Stimulated activated memory B cell treated with anti-CD40 and anti-IgM and Interleukin-4, amounts not matched to agents 10 μg/mL and 1 μg/mL and 100 μg/mL, for 72 hours (primary cell): ENCODE measurements around the gene ABCD2.
A peak's percentile ranks its signal among the peaks of the same experiment; 100 is the strongest.
"Not testable (repeated sequence)": the region's sequence is repeated elsewhere in the genome, so short reads cannot be mapped to it uniquely, and the experiment has no call there.

Experiments
- ATAC-seq: fragments of 150-1000 bp; cut with Tn5 transposase; 2 replicates; pipeline ENCODE4 v1.10.0; 2021
- H3K27ac Mint-ChIP-seq: one replicate; pipeline ENCODE4 v1.8.0; 2022; ENCODE audit warnings: mild to moderate bottlenecking, mixed read lengths
- H3K27me3 Mint-ChIP-seq: one replicate; pipeline ENCODE4 v1.8.0; 2022; ENCODE audit warnings: mixed read lengths
- H3K36me3 Mint-ChIP-seq: one replicate; pipeline ENCODE4 v1.8.0; 2022; ENCODE audit warnings: mixed read lengths
- H3K4me1 Mint-ChIP-seq: one replicate; pipeline ENCODE4 v1.8.0; 2022; ENCODE audit warnings: mixed read lengths
- H3K4me3 Mint-ChIP-seq: one replicate; pipeline ENCODE4 v1.8.0; 2022; ENCODE audit warnings: mild to moderate bottlenecking, moderate library complexity, mixed read lengths
- H3K9me3 Mint-ChIP-seq: one replicate; pipeline ENCODE4 v1.8.0; 2022; ENCODE audit warnings: mixed read lengths

Gene ABCD2

DNA sequence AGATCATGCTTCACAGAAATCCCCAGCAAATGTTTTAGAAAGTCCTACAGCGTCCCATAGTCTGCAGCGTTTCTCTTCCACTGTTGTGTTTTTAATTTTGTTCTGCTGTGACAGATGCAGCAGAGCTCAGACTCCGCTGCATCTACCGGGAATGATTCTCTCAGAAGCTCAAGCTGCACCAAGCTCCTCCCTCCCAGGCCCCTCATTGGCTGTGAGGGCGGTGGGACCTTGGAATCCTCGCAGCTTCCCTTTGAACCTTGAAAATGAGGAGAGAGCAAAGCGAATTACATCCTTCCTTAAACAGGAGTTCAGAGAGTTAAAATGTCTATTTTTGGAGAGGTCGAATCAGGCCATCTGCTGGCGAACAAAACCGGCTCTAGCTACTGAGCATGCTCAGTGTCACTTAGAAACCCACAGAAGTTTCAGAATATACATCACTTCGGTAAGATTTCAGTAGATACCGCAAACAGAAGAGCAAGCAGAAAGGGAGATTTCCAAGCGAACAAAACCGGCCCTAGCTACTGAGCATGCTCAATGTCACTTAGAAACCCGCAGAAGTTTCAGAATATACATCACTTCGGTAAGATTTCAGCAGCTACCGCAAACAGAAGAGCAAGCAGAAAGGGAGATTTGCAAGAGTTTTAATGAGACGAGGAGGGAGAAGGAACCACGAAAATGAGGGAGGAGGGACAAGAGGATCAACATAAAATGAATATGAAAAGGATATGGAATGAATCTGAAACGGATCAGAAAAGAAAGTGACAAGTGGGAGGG lies at the start of gene ABCD2:
ABCD2 (minus strand) TSS at position 144 of the 774 bp plus-strand sequence. CDS start 188 bp downstream, outside the sequence.
- H3K4me1 Mint-ChIP-seq, result peaks cover 22% of the 10 kb centered on the region
- H3K27ac Mint-ChIP-seq, result no peak within 1 kb of the TSS
- no peak within 1 kb of the TSS for H3K4me3 Mint-ChIP-seq

DNA sequence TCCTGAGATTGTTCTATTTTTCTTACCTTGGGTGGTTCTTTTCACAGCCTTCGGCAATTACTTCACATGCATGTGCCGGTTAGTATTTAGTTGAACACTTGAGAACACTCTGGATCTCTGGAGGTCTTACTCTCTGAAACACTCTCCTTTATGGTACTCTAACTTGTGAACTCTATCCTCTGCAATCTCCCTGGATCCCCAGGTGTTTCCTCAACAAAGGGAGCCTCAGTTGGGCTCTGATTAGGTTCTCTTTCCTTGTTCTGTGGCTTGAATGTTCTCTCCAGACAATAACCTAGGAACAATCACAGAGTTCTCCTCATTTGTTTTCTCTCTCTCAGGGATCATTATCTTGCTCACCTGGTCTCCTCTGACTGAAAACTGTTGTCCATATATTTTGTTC lies 40.5 kb upstream of the ABCD2 start:
- H3K4me3 Mint-ChIP-seq, result no peak overlapping the region
- H3K27me3 Mint-ChIP-seq, result no peaks in the 10 kb centered on the region
- H3K27ac Mint-ChIP-seq, result no peak overlapping the region
- no peaks in the 10 kb centered on the region for H3K36me3 Mint-ChIP-seq
- H3K9me3 Mint-ChIP-seq, result no peaks in the 10 kb centered on the region
- ATAC-seq, result no peak
- no peaks in the 10 kb centered on the region for H3K4me1 Mint-ChIP-seq

More for the DNA sequence above, at the start of gene ABCD2:
- no peaks in the 10 kb centered on the region for H3K9me3 Mint-ChIP-seq
- peak; percentile 91 for ATAC-seq
- H3K36me3 Mint-ChIP-seq, result no peaks in the 10 kb centered on the region
- H3K27me3 Mint-ChIP-seq, result no peaks in the 10 kb centered on the region

DNA sequence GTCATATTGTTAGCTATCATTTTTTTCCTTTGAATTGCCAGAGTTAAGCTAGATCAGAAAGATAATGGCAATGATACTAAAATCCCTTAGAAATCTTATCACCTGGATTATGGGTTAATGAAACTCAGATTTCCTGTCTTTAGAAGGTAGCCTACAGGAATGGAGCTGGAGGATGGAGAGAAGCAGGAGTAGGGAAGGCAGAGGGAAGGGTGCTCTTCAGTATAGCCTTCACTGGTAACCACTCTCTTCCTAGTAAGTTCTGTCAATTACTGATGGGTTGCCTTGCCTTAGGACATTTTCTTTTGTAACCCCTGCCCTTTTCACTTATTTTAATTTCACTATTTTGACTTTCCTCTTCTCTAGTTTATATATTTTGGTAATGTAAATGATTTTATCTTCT lies 27.8 kb upstream of the ABCD2 start:
- Mint-ChIP-seq H3K9me3 (no peaks in the 10 kb centered on the region), H3K27ac (no peak overlapping the region), H3K4me1 (no peaks in the 10 kb centered on the region), H3K36me3 (no peaks in the 10 kb centered on the region), H3K27me3 (no peaks in the 10 kb centered on the region), H3K4me3 (no peak overlapping the region)
- ATAC-seq, result no peak

DNA sequence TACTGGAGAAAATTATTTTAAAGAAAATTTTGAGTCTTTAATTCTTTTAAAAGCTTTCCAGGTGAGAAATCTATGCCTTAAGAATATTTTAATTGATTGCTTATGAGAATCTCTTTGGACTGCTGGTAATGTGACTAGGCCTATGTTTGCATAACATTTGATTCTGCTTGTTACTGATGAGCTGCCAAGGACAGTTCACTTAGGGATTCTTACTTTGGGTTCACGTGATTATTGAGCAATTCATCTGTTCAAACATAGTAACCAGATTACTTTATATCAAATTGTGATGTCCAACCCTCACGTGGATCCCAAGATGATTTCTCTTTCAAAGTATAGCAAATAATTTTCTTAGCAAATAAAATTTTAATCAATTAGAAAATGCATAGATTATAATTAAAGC lies 27.4 kb upstream of the ABCD2 start:
- H3K4me3 Mint-ChIP-seq, result no peak overlapping the region
- H3K36me3 Mint-ChIP-seq, result no peaks in the 10 kb centered on the region
- ATAC-seq, result no peak
- no peaks in the 10 kb centered on the region for H3K27me3 Mint-ChIP-seq
- no peaks in the 10 kb centered on the region for H3K4me1 Mint-ChIP-seq
- no peaks in the 10 kb centered on the region for H3K9me3 Mint-ChIP-seq
- H3K27ac Mint-ChIP-seq, result no peak overlapping the region

DNA sequence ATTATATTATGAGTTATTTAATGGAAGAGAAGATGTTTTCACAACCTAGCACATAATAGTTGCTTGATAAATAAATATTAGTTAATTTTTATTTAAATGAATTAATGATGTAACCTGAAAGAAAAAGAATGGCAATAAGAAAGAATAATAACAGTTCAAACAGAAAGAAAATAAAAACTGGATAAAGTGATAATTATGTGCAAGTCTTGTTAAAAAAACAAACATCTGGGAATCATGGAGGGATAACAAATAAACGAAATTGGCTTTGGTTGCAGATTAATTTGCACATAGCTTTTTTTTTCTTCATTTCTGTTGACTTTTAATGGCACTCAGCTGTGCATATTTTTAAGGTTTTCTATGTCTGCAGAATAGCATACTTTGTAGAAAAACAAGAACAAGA lies 23.4 kb upstream of the ABCD2 start:
- H3K36me3 Mint-ChIP-seq, result no peaks in the 10 kb centered on the region
- no peaks in the 10 kb centered on the region for H3K9me3 Mint-ChIP-seq
- H3K27ac Mint-ChIP-seq, result no peak overlapping the region
- ATAC-seq, result no peak
- H3K4me3 Mint-ChIP-seq, result no peak overlapping the region
- H3K27me3 Mint-ChIP-seq, result no peaks in the 10 kb centered on the region
- no peaks in the 10 kb centered on the region for H3K4me1 Mint-ChIP-seq

DNA sequence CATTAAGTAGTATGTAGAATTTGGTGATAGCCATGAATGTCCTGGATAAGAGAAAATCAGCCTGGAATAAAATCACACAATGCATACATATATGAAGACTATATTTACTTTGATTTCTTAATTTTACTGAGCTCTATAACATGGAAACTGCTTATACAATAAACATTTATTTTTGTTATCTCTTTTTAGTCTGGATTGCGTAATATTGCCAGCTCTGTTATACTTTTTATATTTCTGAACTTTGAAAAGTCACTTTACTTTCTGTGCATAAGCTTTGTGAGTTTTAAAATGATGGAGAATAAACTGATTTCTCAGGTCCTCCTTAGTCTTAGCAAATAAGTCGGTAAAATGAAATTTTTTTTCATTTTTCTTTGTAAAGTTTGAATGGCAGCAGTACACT lies 19.2 kb upstream of the ABCD2 start:
- no peaks in the 10 kb centered on the region for H3K27me3 Mint-ChIP-seq
- ATAC-seq, result no peak
- no peaks in the 10 kb centered on the region for H3K4me1 Mint-ChIP-seq
- H3K4me3 Mint-ChIP-seq, result no peak overlapping the region
- H3K9me3 Mint-ChIP-seq, result no peaks in the 10 kb centered on the region
- no peak overlapping the region for H3K27ac Mint-ChIP-seq
- no peaks in the 10 kb centered on the region for H3K36me3 Mint-ChIP-seq

DNA sequence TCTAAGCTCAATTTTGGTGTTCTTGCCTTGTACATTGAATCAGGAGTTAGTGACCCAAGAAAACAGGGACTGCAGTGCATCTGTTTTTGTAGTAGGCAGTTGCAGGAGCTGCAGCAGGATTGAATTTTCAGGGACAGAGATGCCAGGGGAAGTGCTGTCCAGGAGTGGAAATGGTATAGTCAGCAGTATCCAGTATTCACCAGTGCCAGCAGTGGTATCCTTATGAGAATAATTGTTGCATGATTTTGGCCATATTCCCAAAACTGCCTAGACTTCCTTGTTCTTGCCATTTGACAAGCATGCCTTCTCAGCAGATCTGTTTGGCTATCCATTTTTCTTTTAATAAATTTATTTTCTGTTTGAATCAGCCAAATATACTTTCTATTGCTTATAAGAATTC lies 18.6 kb upstream of the ABCD2 start:
- no peak for ATAC-seq
- Mint-ChIP-seq H3K27ac (no peak overlapping the region), H3K4me1 (no peaks in the 10 kb centered on the region)

DNA sequence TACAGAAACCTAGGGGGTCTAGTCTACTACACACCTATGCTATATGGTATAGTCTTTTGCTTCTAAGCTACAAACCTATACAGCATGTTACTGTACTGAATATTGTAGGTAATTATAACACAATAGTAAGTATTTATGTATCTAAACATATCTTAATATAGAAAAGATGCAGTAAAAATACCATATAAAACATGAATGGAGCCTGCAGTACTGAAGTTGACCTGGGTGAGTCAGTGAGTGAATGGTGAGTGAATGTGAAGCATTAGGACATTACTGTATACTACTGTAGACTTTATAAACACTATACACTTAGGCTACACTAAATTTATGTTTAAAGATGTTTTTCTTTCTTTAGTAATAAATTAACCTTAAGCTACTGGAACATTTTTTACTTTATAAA lies 13.1 kb upstream of the ABCD2 start:
- no peak for ATAC-seq
- peaks cover 21% of the 10 kb centered on the region for H3K4me1 Mint-ChIP-seq
- no peak overlapping the region for H3K4me3 Mint-ChIP-seq
- H3K36me3 Mint-ChIP-seq, result no peaks in the 10 kb centered on the region
- H3K27ac Mint-ChIP-seq, result no peak overlapping the region
- no peaks in the 10 kb centered on the region for H3K9me3 Mint-ChIP-seq
- H3K27me3 Mint-ChIP-seq, result no peaks in the 10 kb centered on the region

More for the DNA sequence above, 18.6 kb upstream of the ABCD2 start:
- Mint-ChIP-seq H3K27me3 (no peaks in the 10 kb centered on the region), H3K36me3 (no peaks in the 10 kb centered on the region), H3K4me3 (no peak overlapping the region), H3K9me3 (no peaks in the 10 kb centered on the region)

DNA sequence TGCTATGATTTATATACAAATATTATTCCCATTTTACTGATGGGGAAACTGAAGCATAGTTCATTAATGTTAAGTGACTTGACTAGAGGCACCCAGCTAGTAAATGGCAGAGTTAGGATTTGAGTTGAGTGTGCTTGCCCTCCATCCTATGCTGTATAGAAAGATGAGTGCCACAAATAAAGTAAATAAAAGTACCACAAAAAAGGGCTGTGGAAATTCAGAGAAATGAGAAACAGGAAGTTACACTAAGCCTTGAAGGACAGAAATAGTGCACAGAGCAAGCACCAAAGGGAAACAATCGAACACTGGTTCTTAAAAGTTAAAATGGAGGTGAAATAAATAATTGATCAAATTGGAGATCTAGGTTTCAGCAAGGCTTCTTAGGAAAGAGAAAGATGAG lies 9.2 kb upstream of the ABCD2 start:
- Mint-ChIP-seq H3K27me3 (no peaks in the 10 kb centered on the region), H3K27ac (peak overlapping the region; percentile 47), H3K36me3 (no peaks in the 10 kb centered on the region), H3K9me3 (no peaks in the 10 kb centered on the region), H3K4me3 (peak overlapping the region; percentile 42), H3K4me1 (peaks cover 24% of the 10 kb centered on the region)
- peak; percentile 59 for ATAC-seq

DNA sequence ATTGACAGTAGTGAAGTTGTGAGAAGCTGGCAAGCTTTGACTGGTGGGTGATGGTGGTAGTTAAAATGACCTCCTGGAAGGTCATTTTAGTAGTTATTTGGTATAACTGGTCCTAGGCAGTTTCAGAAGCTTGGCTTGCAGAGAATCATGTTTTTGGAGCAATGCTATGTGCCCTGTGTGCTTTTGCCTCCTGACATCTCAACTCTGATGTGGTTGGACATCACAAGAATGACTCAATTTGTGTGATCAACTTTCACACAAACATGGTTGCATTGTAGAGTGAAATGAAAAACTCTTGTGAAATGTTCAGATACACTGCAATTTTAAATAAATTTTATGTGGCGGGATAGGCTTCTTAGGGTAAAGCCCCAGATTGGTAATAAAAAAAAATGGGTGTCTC lies 8.3 kb upstream of the ABCD2 start:
- Mint-ChIP-seq H3K4me1 (peaks cover 24% of the 10 kb centered on the region), H3K36me3 (no peaks in the 10 kb centered on the region), H3K27ac (peak overlapping the region; percentile 47), H3K27me3 (no peaks in the 10 kb centered on the region), H3K9me3 (no peaks in the 10 kb centered on the region), H3K4me3 (no peak overlapping the region)
- ATAC-seq, result no peak

DNA sequence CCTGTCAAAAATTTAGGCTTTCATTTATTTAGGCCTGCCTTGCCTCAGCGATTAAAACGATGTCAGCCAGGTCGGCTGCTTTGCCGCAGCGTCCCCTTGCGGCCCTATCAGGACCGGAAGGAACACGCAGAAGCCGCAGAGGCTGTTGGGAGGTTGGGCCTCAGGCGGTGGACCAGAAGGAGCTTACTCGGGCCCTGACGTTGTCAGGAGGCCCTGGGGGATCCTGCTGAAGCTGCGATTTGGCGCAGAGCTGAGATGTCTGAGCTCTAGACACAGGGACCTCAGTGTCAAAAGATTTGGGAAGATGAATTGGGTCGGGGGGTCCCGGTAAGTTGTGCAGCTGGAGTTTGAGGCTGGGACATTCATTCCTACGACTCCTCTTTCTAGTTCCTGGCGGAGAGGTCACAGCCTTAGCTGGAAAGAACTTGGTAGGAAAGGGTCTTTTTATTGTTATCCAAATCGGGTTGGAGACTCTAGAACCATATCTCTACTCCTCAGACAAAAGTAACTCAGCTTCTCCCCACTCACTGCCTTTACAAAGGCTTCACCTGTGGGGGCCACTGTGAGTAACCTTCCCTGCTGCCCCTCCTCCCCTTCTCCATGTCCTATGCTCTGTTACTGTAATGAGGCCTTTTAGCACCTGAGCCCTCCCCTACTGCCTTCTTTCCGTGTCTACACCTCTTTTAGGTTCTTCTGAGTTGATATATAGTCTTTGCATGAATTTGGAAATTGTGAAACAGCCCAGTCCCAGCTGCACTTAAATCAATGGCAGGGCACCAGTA lies 6.6 kb upstream of the ABCD2 start:
- Mint-ChIP-seq H3K36me3 (no peaks in the 10 kb centered on the region), H3K4me3 (no peak overlapping the region), H3K27ac (peak overlapping the region; percentile 50), H3K4me1 (peaks cover 36% of the 10 kb centered on the region), H3K27me3 (no peaks in the 10 kb centered on the region), H3K9me3 (no peaks in the 10 kb centered on the region)
- ATAC-seq, result no peak

DNA sequence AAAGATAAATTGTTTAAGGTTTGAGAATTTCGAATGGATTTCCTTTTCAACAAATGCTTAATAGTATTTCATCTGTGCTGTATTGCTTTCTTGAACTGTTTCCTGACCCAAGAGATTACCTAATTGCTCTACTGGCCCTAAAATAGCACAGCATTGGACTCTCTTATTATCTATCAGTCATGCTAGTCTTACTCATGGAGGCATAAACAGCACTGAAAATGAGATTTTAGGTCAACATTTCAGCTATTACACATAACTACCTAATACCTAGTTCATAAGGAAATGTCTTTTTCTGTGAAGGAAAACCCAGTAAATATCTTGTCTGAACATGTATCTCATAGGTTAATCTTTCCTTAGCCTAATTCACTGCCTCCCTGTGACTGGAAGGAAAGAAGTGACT lies 4.3 kb upstream of the ABCD2 start:
- no peaks in the 10 kb centered on the region for H3K36me3 Mint-ChIP-seq
- ATAC-seq, result no peak
- no peak overlapping the region for H3K4me3 Mint-ChIP-seq
- no peaks in the 10 kb centered on the region for H3K27me3 Mint-ChIP-seq
- H3K9me3 Mint-ChIP-seq, result no peaks in the 10 kb centered on the region
- H3K4me1 Mint-ChIP-seq, result peaks cover 29% of the 10 kb centered on the region
- no peak overlapping the region for H3K27ac Mint-ChIP-seq

DNA sequence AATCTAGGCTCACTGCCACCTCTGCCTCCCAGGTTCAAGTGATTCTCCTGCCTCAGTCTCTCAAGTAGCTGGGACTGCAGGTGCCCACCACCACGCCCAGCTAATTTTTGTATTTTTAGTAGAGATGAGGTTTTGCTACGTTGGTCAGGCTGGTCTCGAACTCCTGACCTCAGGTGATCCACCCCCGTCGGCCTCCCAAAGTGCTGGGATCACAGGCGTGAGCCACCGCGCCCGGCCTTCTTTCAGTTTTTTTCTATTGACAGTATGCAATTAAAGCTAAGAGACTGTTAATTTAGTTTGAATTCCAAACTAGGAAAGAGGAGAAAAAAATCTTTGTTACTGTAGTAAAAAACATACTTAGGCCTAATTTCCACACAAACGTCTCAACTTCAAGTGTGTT lies 3.6 kb upstream of the ABCD2 start:
- not testable (repeated sequence) for H3K9me3 Mint-ChIP-seq, H3K27ac Mint-ChIP-seq, ATAC-seq, H3K4me3 Mint-ChIP-seq, H3K36me3 Mint-ChIP-seq, H3K27me3 Mint-ChIP-seq
- peaks cover 22% of the 10 kb centered on the region for H3K4me1 Mint-ChIP-seq

DNA sequence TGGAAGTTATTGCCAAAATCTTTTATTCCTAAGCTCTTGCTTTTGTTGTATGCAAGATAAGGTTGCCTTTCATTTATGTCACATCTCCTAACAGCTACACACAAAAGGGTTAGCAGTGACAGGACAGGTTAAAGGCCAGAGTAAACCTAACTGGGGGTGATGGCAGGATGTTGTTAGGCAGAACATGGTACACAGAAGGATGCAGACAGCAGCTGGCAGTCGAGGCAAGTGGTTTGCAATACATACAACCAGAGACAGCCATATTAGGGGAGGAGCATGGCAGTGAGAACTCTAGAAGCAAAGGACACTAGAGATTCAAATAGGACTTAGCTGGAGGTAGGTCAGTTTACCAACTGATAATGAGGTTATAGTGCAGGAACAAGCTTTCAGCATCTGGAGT lies 2.7 kb upstream of the ABCD2 start:
- Mint-ChIP-seq H3K36me3 (no peaks in the 10 kb centered on the region), H3K27me3 (no peaks in the 10 kb centered on the region), H3K4me3 (no peak overlapping the region), H3K27ac (no peak overlapping the region), H3K9me3 (no peaks in the 10 kb centered on the region), H3K4me1 (peaks cover 15% of the 10 kb centered on the region)
- ATAC-seq, result no peak

DNA sequence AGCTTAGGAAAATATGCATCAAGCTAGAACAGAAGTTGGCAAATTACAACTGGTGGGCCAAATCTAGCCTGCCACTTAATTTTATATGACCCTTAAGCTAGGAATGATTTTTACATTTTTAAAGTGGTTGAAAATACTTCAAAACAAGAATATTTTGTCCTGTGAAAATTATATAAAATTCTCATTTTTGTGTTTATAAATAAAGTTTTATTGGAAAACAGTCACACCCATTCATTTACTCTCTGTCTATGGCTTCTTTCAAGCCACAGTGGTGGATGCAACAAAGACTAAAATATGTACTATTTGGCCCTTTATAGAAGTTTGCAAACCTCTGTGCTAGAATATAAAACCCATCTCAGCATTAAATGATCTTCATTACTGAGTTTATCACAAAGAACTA lies 2.1 kb upstream of the ABCD2 start:
- Mint-ChIP-seq H3K27me3 (no peaks in the 10 kb centered on the region), H3K4me3 (no peak overlapping the region), H3K9me3 (no peaks in the 10 kb centered on the region), H3K4me1 (peaks cover 15% of the 10 kb centered on the region), H3K36me3 (no peaks in the 10 kb centered on the region), H3K27ac (no peak overlapping the region)
- ATAC-seq, result no peak
